Activated T-cell treated with anti-CD3 and anti-CD28 coated beads for 24 hours (primary cell): ENCODE measurements around the gene RPTOR.
"Not testable (repeated sequence)": the region's sequence is repeated elsewhere in the genome, so short reads cannot be mapped to it uniquely, and the experiment has no call there.

Source experiments
- DNase-seq: peaks from one replicate; pipeline ENCODE4 v3.0.0-alpha.2; 2020; ENCODE audit warnings: low read depth

The RPTOR gene

GRCh38 chr17:80799538-80800480 lies 255.2 kb downstream of the RPTOR start:
- DNase-seq = no peak

- no peak for DNase-seq
These were observed 256.1 kb downstream of the RPTOR start for GRCh38 chr17:80800481-80801391.

- no peak for DNase-seq
These were observed 258.2 kb downstream of the RPTOR start for GRCh38 chr17:80802626-80803450.

- no peak for DNase-seq
These were observed 259.1 kb downstream of the RPTOR start for GRCh38 chr17:80803451-80804428.

- DNase-seq = no peak
These were observed 259.8 kb downstream of the RPTOR start for GRCh38 chr17:80804466-80804865.

- no peak for DNase-seq
These were observed 260.6 kb downstream of the RPTOR start for GRCh38 chr17:80805032-80805751.

GRCh38 chr17:80807014-80807413 lies 262.4 kb downstream of the RPTOR start:
- DNase-seq = no peak

GRCh38 chr17:80807882-80808281 lies 263.2 kb downstream of the RPTOR start:
- DNase-seq = no peak

GRCh38 chr17:80811181-80812105 lies 266.8 kb downstream of the RPTOR start:
- no peak for DNase-seq

- no peak for DNase-seq
These were observed 267.9 kb downstream of the RPTOR start for GRCh38 chr17:80812362-80813088.

GRCh38 chr17:80813318-80813717 lies 268.7 kb downstream of the RPTOR start:
- DNase-seq = no peak

- no peak for DNase-seq
These were observed 269.9 kb downstream of the RPTOR start for GRCh38 chr17:80814491-80814890.

GRCh38 chr17:80815151-80815681 lies 270.6 kb downstream of the RPTOR start:
- DNase-seq = no peak

GRCh38 chr17:80815718-80816117 lies 271.1 kb downstream of the RPTOR start:
- DNase-seq = not testable (repeated sequence)

GRCh38 chr17:80816241-80817103 lies 271.8 kb downstream of the RPTOR start:
- DNase-seq = no peak

GRCh38 chr17:80817321-80817845 lies 272.7 kb downstream of the RPTOR start:
- no peak for DNase-seq

- DNase-seq = no peak
These were observed 273.2 kb downstream of the RPTOR start for GRCh38 chr17:80817861-80818260.
